ENCODE measurements around the gene PPP4R4. TPM values are rescaled to one million over a fixed set of nuclear protein-coding genes. Genes with fewer than 3 reads are reported as not detected.

PPP4R4 gene
- total RNA-seq, 1 donor from 2014 or later = 12.8 TPM

DNA sequence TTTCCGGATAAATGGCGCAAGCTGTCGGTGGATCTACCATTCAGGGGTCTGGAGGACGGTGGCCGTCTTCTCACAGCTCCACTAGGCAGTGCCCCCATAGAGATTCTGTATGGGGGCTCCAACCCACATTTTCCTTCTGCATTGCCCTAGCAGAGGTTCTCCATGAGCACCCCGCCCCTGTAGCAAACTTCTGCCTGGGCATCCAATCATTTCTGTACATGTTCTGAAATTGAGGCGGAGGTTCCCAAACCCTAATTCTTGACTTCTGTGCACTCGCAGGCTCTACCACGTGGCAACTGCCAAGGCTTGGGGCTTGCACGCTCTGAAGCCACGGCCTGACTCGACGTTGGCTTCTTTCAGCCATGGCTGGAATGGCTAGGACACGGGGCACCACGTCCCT, 124.0 kb downstream of the PPP4R4 start:
- TF ChIP-seq, protein P1, sequence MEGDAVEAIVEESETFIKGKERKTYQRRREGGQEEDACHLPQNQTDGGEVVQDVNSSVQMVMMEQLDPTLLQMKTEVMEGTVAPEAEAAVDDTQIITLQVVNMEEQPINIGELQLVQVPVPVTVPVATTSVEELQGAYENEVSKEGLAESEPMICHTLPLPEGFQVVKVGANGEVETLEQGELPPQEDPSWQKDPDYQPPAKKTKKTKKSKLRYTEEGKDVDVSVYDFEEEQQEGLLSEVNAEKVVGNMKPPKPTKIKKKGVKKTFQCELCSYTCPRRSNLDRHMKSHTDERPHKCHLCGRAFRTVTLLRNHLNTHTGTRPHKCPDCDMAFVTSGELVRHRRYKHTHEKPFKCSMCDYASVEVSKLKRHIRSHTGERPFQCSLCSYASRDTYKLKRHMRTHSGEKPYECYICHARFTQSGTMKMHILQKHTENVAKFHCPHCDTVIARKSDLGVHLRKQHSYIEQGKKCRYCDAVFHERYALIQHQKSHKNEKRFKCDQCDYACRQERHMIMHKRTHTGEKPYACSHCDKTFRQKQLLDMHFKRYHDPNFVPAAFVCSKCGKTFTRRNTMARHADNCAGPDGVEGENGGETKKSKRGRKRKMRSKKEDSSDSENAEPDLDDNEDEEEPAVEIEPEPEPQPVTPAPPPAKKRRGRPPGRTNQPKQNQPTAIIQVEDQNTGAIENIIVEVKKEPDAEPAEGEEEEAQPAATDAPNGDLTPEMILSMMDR (IDR thresholded peaks at IDR 0.05; ENCODE audit: unreplicated experiment) = no peak
- no peak for DNase-seq (ENCODE audit: low spot score, unreplicated experiment)
- Mint-ChIP-seq H3K4me1 (ENCODE audit: low read depth) (peaks cover 6% of the 10 kb centered on the region), H3K27ac (no peak overlapping the region), H3K27me3 (no peaks in the 10 kb centered on the region), H3K36me3 (ENCODE audit: insufficient read depth) (no peaks in the 10 kb centered on the region), H3K4me3 (ENCODE audit: low read depth) (no peak overlapping the region), H3K9me3 (ENCODE audit: low read depth) (peaks cover 3% of the 10 kb centered on the region)

DNA sequence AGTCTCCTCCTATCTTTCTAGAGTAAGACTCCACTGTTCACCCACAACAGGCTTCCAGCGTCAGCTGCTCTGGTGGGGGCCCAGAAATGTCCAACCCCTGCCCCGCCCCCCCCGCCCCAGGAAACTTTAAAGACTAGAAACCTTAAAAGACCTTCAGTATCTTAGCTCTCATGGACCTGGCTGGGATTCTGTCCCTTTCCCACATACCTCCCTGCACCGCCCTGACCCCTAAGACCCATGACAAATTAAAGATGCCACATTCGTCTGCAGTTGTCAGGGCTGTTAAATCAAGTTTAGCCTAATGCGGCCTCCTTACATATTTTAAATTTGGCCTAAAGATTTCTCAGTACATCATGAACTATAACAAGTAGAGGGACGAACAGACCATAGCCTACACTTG, 129.0 kb downstream of the PPP4R4 start:
- Mint-ChIP-seq H3K27me3 (no peaks in the 10 kb centered on the region), H3K4me1 (ENCODE audit: low read depth) (no peaks in the 10 kb centered on the region), H3K36me3 (ENCODE audit: insufficient read depth) (peaks cover 3% of the 10 kb centered on the region), H3K27ac (no peak overlapping the region), H3K9me3 (ENCODE audit: low read depth) (peaks cover 12% of the 10 kb centered on the region), H3K4me3 (ENCODE audit: low read depth) (no peak overlapping the region)
- TF ChIP-seq, protein P1 (IDR thresholded peaks at IDR 0.05; ENCODE audit: unreplicated experiment) = no peak
- DNase-seq (ENCODE audit: low spot score, unreplicated experiment) = no peak

DNA sequence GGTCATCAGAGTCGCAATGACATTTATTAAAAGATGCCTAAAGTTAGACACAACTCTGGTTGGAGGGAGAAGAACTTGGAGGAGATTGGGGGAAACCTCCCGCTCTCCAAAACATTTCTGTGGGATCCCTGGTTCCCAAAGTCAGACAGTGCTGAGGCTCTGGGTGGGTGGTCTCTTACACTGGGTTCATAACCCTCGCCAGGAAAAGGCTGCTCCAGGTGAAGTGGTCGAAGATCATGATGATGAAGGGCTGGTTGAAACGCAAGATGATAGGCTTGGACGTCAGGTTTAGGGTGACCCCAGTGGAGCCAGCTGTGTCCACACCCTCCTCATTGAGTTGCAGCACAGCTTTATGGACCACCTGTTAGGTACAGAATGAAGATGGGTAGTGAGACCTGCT, 130.1 kb downstream of the PPP4R4 start:
- peaks cover 15% of the 10 kb centered on the region for H3K9me3 Mint-ChIP-seq (ENCODE audit: low read depth)

DNA sequence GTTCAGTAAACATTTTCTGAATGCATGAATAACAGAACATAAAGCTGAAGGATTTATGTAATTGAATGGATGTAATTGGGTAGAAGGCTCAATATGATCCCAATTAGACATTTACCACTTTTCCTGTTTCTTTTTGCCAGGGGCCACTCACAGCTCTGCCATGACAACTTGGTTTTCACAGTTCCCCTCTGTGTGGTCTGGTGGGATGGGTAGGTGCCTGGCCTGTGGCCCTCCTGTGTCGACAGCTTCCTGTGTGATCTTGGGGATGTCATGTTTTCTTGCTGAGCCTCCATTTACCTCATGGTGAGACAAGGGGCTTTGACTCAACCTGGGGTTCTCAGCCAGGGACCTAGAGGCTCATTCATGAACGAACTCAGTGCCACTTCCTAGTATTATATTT, 131.5 kb downstream of the PPP4R4 start:
- peaks cover 3% of the 10 kb centered on the region for H3K4me1 Mint-ChIP-seq (ENCODE audit: low read depth)
- H3K27me3 Mint-ChIP-seq = no peaks in the 10 kb centered on the region
- peaks cover 15% of the 10 kb centered on the region for H3K9me3 Mint-ChIP-seq (ENCODE audit: low read depth)
- DNase-seq (ENCODE audit: low spot score, unreplicated experiment) = no peak
- peaks cover 4% of the 10 kb centered on the region for H3K36me3 Mint-ChIP-seq (ENCODE audit: insufficient read depth)
- H3K4me3 Mint-ChIP-seq (ENCODE audit: low read depth) = no peak overlapping the region
- TF ChIP-seq, protein P1 (IDR thresholded peaks at IDR 0.05; ENCODE audit: unreplicated experiment) = no peak
- no peak overlapping the region for H3K27ac Mint-ChIP-seq

More for the DNA sequence above, 130.1 kb downstream of the PPP4R4 start:
- TF ChIP-seq, protein P1 (IDR thresholded peaks at IDR 0.05; ENCODE audit: unreplicated experiment) = no peak
- Mint-ChIP-seq H3K4me3 (ENCODE audit: low read depth) (no peak overlapping the region), H3K36me3 (ENCODE audit: insufficient read depth) (peaks cover 4% of the 10 kb centered on the region), H3K27me3 (no peaks in the 10 kb centered on the region), H3K4me1 (ENCODE audit: low read depth) (peaks cover 2% of the 10 kb centered on the region), H3K27ac (no peak overlapping the region)
- no peak for DNase-seq (ENCODE audit: low spot score, unreplicated experiment)

DNA sequence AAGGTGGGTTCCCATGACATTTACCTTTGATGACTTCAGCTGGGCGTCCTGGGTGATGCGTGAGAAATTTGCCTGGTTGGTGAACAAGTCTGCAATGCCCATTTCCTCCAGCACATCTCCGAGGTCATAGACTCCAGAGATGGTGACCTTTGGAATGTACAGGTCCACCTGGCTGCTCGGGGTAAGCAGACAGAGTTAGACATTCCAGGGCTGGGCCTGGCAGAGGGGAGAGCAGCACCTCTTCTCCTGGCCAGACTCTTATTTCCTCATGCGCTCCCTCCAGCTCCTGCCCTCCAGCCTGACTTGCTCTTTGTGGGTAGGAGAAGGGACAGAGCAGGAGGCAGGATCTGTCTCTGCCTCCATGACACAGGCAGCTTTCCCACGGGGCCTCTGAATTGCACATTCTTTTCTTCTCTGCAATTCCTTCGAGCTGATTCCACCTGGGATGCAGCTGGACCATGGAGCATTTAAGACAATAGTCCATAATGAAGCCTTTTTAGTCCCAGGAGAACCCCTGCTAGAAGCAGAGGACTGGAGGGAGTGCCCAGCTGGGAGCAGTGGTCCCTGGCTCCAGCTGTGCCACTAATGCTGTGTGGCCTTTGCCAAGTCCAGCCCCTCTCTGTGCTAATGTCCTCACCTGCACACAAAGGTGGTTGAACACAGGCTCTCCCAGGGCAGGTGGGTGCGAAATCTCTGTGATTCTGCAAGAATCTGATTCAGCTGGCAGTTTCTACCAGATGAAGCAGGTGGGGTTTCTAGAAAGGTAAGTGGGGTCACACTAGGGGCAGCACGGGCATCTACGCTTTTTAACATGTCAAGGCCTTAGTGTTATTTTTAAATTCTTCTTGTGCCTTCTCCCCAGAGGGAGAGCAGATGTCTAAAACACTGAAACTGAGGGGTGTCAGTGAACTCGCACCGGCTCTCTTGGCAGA, 132.2 kb downstream of the PPP4R4 start:
- Mint-ChIP-seq H3K4me3 (ENCODE audit: low read depth) (no peak overlapping the region), H3K36me3 (ENCODE audit: insufficient read depth) (peaks cover 4% of the 10 kb centered on the region), H3K27ac (no peak overlapping the region), H3K4me1 (ENCODE audit: low read depth) (peaks cover 3% of the 10 kb centered on the region), H3K9me3 (ENCODE audit: low read depth) (peaks cover 15% of the 10 kb centered on the region), H3K27me3 (no peaks in the 10 kb centered on the region)
- TF ChIP-seq, protein P1 (IDR thresholded peaks at IDR 0.05; ENCODE audit: unreplicated experiment) = no peak
- DNase-seq (ENCODE audit: low spot score, unreplicated experiment) = no peak
